ENCODE results near the gene ALDH1A3.

- no peak for TF ChIP-seq SUZ12 (IDR thresholded peaks at IDR 0.05; ENCODE audit: extremely low read depth, insufficient read depth, insufficient read length)
- TF ChIP-seq YY1 (IDR thresholded peaks at IDR 0.05; ENCODE audit: insufficient read depth, insufficient read length): no peak
- TF ChIP-seq ZNF274 (IDR thresholded peaks at IDR 0.05; ENCODE audit: low read depth, low read length): no peak
These were observed 29.8 kb upstream of the ALDH1A3 start for GRCh38 chr15:100849855-100850218.

Data from NT2/D1 (cell line).